ENCODE measurements around the gene RPS15.
"Not testable (repeated sequence)": the region's sequence is repeated elsewhere in the genome, so short reads cannot be mapped to it uniquely, and the experiment has no call there.

GRCh38 chr19:1420085-1420484, 18.1 kb upstream of the RPS15 start:
- TF ChIP-seq CTCF (IDR thresholded peaks at IDR 0.05; ENCODE audit: low read depth, low read length, missing input control); YY1 (IDR thresholded peaks at IDR 0.05): not testable (repeated sequence)
